Keratinocyte (primary cell): ENCODE results near the gene FZR1. TPM values are rescaled to one million over a fixed set of nuclear protein-coding genes. Genes with fewer than 3 reads are reported as not detected.

Experiments used
- DNase-seq: peaks from one replicate; pipeline ENCODE4 v3.0.0-alpha.2; 2011; ENCODE audit warnings: low read depth, missing footprints, low spot score
- FAIRE-seq: peaks from 2 replicates; lab custom pipeline; 2011; peaks lifted over from hg19 to GRCh38; lab: Jason Lieb, UNC
- H2AFZ ChIP-seq: 2 replicates; pipeline ENCODE4 v1.6.0; 2012; ENCODE audit warnings: low read length, control low read depth, inconsistent platforms; ENCODE audit not compliant: control insufficient read depth
- H3K27ac ChIP-seq: 2 replicates; pipeline ENCODE4 v1.5.1; 2011; ENCODE audit warnings: low read length; ENCODE audit not compliant: control insufficient read depth, insufficient read depth
- H3K27me3 ChIP-seq: 3 replicates; pipeline ENCODE4 v1.6.0; 2011; ENCODE audit warnings: low read length; ENCODE audit not compliant: control insufficient read depth, insufficient read depth; ENCODE audit errors: extremely low read depth
- H3K36me3 ChIP-seq, 2 experiments: 2 replicates in 1 of 2; 3 replicates in 1 of 2; pipeline ENCODE4 v1.5.1; 2011; ENCODE audit warnings: low read length in 2 of 2, mild to moderate bottlenecking in 1 of 2; ENCODE audit not compliant: control insufficient read depth in 2 of 2, insufficient read depth in 2 of 2; ENCODE audit errors: extremely low read depth in 1 of 2
- H3K4me1 ChIP-seq: 3 replicates; pipeline ENCODE4 v1.5.1; 2011; ENCODE audit warnings: low read length; ENCODE audit not compliant: control insufficient read depth, insufficient read depth; ENCODE audit errors: extremely low read depth
- H3K4me2 ChIP-seq: 3 replicates; pipeline ENCODE4 v1.6.0; 2011; ENCODE audit warnings: low read depth, low read length; ENCODE audit not compliant: control insufficient read depth, insufficient read depth; ENCODE audit errors: extremely low read depth
- H3K4me3 ChIP-seq, 3 experiments: fragments of 200-600 bp in 1 of 3; sonication (generic) in 1 of 3; 2 replicates in 2 of 3; 3 replicates in 1 of 3; pipeline ENCODE4 v1.5.1; 2011 to 2016; ENCODE audit warnings: low read length in 3 of 3, mild to moderate bottlenecking in 3 of 3, control low read depth in 2 of 3, inconsistent platforms in 1 of 3, low read depth in 1 of 3, mixed read lengths in 1 of 3, mixed run types in 1 of 3, moderate library complexity in 1 of 3; ENCODE audit not compliant: control insufficient read depth in 2 of 3, insufficient read depth in 2 of 3; ENCODE audit errors: extremely low read depth in 1 of 3
- H3K79me2 ChIP-seq: 2 replicates; pipeline ENCODE4 v1.6.0; 2012; ENCODE audit warnings: low read length; ENCODE audit not compliant: control insufficient read depth, insufficient read depth
- H3K9ac ChIP-seq: 3 replicates; pipeline ENCODE4 v1.6.0; 2011; ENCODE audit warnings: low read length; ENCODE audit not compliant: control insufficient read depth, insufficient read depth; ENCODE audit errors: extremely low read depth
- H3K9me1 ChIP-seq: 3 replicates; pipeline ENCODE4 v1.6.0; 2011; ENCODE audit warnings: low read length; ENCODE audit not compliant: control insufficient read depth, insufficient read depth; ENCODE audit errors: extremely low read depth
- H3K9me3 ChIP-seq: 2 replicates; pipeline ENCODE4 v1.5.1; 2012; ENCODE audit warnings: low read depth, low read length; ENCODE audit not compliant: control insufficient read depth
- H4K20me1 ChIP-seq: 3 replicates; pipeline ENCODE4 v1.6.0; 2011; ENCODE audit warnings: low read length; ENCODE audit not compliant: control insufficient read depth, insufficient read depth; ENCODE audit errors: extremely low read depth
- EZH2 ChIP-seq: IDR thresholded peaks from one replicate; pipeline ENCODE4 v1.6.1; 2012; ENCODE audit warnings: inconsistent platforms, mild to moderate bottlenecking, low read length, moderate library complexity
- dilution Hi-C: fragments of 300-500 bp; cut with MboI; formaldehyde crosslinking; loops from one replicate; pipeline ENCODE4 v1.7.0; 2020; ENCODE audit warnings: low sequenced_read_pairs; ENCODE audit not compliant: extremely low pct_ligation_motif_present
- polyA plus RNA-seq, 5 experiments: library from polyadenylated mRNA; depleted of rRNA in 3 of 5; stranded (reverse) in 3 of 5; stranded (forward) in 1 of 5; unstranded in 1 of 5; fragments of >200 nt; gene quantifications; 1 replicate in 1 of 5; 2 replicates in 3 of 5; 3 replicates in 1 of 5; pipeline versions ENCODE4 v1.2.1 to v1.2.3, GENCODE V29; 2011 to 2012; ENCODE audit warnings: missing spikeins in 2 of 5, low read depth in 1 of 5, low replicate concordance in 1 of 5
- TF ChIP-seq, protein P1 (sequence below), 3 experiments: IDR thresholded peaks in 1 of 3; conservative IDR thresholded peaks in 1 of 3; optimal IDR thresholded peaks in 1 of 3; 2 replicates in 2 of 3; 3 replicates in 1 of 3; pipeline versions ENCODE3 to v1.5.1; 2011; ENCODE audit warnings: low read length in 3 of 3, mild to moderate bottlenecking in 3 of 3, moderate library complexity in 2 of 3, control low read depth in 1 of 3, inconsistent platforms in 1 of 3; ENCODE audit not compliant: insufficient read depth in 2 of 3; ENCODE audit errors: extremely low read depth in 1 of 3

FZR1 gene
- polyA plus RNA-seq, 1 donor (not counting 4 experiments of a cell fraction or from before 2014, with no cell fraction given) = 23.3 TPM

DNA sequence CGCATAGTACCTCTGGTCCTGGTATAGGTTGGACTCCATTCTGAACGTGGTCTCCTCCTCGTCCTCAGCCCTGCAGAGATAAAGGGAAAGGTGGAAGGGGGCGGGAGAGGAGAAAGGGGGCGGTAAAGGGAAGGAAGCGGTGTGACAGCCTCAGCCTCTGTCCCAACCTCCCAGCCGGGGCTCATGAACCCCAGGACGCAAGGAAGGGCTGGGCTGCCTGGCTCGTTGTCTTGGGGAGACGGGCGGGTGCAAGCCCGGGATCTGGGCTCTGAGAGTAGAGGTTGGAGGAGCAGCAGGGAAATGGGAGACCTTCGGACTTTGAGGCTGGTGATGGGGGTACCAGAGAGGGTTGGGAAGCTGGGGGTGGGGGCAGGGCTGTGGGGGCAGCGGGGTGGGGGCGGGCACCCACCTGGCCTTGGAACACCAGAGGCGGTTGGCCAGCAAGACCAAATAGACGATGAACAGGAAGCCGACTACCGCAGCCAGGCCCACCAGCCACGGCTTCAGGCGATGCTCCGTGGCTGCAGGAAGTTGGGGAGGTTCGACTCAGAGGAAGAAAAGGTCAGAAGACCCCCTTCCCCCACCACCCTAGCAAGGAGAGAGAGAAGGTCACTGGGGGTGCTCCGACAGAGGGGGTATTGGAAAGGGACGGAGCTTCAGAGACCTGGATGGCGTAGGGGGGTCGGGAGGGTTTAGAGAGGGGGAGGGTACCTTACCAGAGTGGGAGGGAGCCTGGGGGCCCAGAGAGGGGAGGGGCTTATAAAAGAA, 27.5 kb upstream of the FZR1 start:
- Histone ChIP-seq H3K4me3 (no peak overlapping the region), H3K27me3 (peaks cover 35% of the 10 kb centered on the region), H3K9ac (no peak overlapping the region), H2AFZ (no peak overlapping the region), H3K9me1 (no peaks in the 10 kb centered on the region), H3K27ac (no peak overlapping the region), H3K9me3 (no peaks in the 10 kb centered on the region), H3K4me2 (no peak overlapping the region), H3K4me1 (no peaks in the 10 kb centered on the region), H3K36me3 (no peaks in the 10 kb centered on the region), H4K20me1 (peaks cover 3% of the 10 kb centered on the region), H3K79me2 (no peaks in the 10 kb centered on the region)
- FAIRE-seq (no peak), DNase-seq (no peak)
- TF ChIP-seq, protein P1, sequence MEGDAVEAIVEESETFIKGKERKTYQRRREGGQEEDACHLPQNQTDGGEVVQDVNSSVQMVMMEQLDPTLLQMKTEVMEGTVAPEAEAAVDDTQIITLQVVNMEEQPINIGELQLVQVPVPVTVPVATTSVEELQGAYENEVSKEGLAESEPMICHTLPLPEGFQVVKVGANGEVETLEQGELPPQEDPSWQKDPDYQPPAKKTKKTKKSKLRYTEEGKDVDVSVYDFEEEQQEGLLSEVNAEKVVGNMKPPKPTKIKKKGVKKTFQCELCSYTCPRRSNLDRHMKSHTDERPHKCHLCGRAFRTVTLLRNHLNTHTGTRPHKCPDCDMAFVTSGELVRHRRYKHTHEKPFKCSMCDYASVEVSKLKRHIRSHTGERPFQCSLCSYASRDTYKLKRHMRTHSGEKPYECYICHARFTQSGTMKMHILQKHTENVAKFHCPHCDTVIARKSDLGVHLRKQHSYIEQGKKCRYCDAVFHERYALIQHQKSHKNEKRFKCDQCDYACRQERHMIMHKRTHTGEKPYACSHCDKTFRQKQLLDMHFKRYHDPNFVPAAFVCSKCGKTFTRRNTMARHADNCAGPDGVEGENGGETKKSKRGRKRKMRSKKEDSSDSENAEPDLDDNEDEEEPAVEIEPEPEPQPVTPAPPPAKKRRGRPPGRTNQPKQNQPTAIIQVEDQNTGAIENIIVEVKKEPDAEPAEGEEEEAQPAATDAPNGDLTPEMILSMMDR (optimal IDR thresholded peaks at IDR 0.05 in 1 of 3, IDR thresholded peaks at IDR 0.05 in 1 of 3, conservative IDR thresholded peaks at IDR 0.05 in 1 of 3; ENCODE audit: extremely low read depth in 1 of 3, insufficient read depth in 2 of 3, low read length in 3 of 3) = no peak
- no peak for TF ChIP-seq EZH2
- dilution Hi-C loops = no loop called here

- no peak overlapping the region for H3K9ac ChIP-seq
- H3K9me3 ChIP-seq = no peaks in the 10 kb centered on the region
- no peaks in the 10 kb centered on the region for H3K4me1 ChIP-seq
- no peak overlapping the region for H3K27ac ChIP-seq
- peaks cover 32% of the 10 kb centered on the region for H3K27me3 ChIP-seq
- H3K36me3 ChIP-seq = no peaks in the 10 kb centered on the region
- no peak overlapping the region for H3K4me2 ChIP-seq
- FAIRE-seq (no peak), DNase-seq (no peak)
- no peaks in the 10 kb centered on the region for H3K9me1 ChIP-seq
- no peak overlapping the region for H2AFZ ChIP-seq
- TF ChIP-seq, protein P1 (optimal IDR thresholded peaks at IDR 0.05 in 1 of 3, IDR thresholded peaks at IDR 0.05 in 1 of 3, conservative IDR thresholded peaks at IDR 0.05 in 1 of 3; ENCODE audit: extremely low read depth in 1 of 3, insufficient read depth in 2 of 3, low read length in 3 of 3) = no peak
- no peak overlapping the region for H3K4me3 ChIP-seq
- peaks cover 3% of the 10 kb centered on the region for H4K20me1 ChIP-seq
- dilution Hi-C loops = no loop called here
- H3K79me2 ChIP-seq = no peaks in the 10 kb centered on the region
These were observed 26.8 kb upstream of the FZR1 start for GRCh38 chr19:3479177-3479833.
